Fibroblast of mammary gland (primary cell): ENCODE results near the gene GTF3C4.

ENCODE experiments used
- DNase-seq: peaks from one replicate; pipeline ENCODE4 v3.0.0-alpha.2; 2010; ENCODE audit warnings: low read depth
- H3K4me3 ChIP-seq: 2 replicates; pipeline ENCODE4 v1.5.1; 2011; ENCODE audit warnings: low read depth, mild to moderate bottlenecking, low read length, moderate library complexity; ENCODE audit not compliant: control insufficient read depth
- TF ChIP-seq, protein P1 (sequence below): conservative IDR thresholded peaks from 2 replicates; pipeline ENCODE4 v1.5.1; 2011; ENCODE audit warnings: low read depth, low read length, inconsistent platforms; ENCODE audit not compliant: control insufficient read depth, insufficient read depth

The GTF3C4 gene

DNA sequence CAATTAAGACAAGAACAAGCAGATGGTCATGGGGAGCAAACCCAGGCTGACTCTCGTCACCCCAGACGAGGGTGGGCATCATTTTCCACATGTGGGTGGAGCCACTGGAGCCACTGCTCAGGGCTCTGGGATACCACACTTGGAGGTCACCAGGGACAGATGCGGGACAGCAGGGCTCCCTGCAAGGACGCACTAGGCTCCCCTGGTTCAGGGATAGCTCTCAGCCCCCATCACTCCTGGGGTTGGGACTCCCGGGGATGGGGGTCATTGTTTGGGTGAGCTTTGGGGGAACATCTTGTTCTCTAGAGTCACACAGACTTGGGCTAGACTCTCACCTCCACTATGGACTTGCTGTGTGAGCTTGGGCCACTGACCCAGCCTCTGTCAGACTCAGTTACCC, 57.8 kb downstream of the GTF3C4 start:
- H3K4me3 ChIP-seq, result no peak overlapping the region
- TF ChIP-seq, protein P1, sequence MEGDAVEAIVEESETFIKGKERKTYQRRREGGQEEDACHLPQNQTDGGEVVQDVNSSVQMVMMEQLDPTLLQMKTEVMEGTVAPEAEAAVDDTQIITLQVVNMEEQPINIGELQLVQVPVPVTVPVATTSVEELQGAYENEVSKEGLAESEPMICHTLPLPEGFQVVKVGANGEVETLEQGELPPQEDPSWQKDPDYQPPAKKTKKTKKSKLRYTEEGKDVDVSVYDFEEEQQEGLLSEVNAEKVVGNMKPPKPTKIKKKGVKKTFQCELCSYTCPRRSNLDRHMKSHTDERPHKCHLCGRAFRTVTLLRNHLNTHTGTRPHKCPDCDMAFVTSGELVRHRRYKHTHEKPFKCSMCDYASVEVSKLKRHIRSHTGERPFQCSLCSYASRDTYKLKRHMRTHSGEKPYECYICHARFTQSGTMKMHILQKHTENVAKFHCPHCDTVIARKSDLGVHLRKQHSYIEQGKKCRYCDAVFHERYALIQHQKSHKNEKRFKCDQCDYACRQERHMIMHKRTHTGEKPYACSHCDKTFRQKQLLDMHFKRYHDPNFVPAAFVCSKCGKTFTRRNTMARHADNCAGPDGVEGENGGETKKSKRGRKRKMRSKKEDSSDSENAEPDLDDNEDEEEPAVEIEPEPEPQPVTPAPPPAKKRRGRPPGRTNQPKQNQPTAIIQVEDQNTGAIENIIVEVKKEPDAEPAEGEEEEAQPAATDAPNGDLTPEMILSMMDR, result no peak
- DNase-seq, result no peak

- TF ChIP-seq, protein P1, result no peak
- H3K4me3 ChIP-seq, result no peak overlapping the region
- no peak for DNase-seq
Observed at GRCh38 chr9:132728497-132728896, 58.2 kb downstream of the GTF3C4 start.

GRCh38 chr9:132729235-132729890, 59.1 kb downstream of the GTF3C4 start:
- no peak for DNase-seq
- H3K4me3 ChIP-seq, result no peak overlapping the region
- TF ChIP-seq, protein P1, result no peak

DNA sequence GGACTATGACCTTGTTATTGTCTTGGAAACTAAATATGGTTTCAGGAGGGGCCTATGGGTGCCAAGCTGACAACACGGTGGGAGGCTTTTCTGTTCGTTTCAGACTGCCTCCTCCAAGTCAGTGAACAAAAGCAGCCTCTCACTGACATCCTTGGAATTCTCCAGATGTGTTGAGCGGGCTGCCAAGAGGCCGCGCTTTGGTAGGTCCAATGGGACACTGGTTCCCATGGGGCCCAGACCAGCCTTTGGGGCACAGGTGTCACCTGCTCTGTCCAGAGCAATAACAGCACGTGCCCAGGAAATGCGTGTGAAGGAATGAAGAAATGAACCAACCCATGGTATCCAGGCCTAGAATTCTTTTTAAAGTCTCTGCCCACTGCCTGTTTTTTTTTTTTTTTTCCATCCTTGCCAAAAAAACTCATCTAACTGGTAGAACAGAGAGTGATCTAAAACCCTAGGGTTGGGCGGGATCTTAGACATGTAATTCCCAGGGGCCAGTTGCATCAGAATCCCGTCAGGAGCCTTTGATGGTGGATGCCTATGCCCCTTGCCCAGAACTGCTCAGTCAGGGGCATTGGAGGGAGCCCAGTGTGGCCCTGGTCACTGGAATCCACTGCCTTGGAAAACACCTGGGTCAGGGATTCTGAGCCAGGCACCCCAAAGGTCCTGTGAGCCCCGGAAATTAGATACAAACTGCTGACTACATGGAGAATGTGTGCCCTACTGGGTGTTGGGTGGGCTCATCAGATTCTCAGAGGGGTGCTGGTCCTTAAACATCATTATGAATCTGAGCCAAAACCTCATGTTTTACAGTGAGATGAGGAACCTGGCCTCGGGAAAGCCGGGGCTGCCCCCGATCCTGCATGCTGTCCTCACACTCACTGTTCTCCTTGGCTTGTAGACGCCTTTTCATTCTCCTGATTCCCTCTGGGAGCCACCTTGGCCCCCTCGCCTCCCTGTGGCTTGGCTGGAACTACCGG, 60.1 kb downstream of the GTF3C4 start:
- TF ChIP-seq, protein P1, result no peak
- no peak for DNase-seq
- no peak overlapping the region for H3K4me3 ChIP-seq

DNA sequence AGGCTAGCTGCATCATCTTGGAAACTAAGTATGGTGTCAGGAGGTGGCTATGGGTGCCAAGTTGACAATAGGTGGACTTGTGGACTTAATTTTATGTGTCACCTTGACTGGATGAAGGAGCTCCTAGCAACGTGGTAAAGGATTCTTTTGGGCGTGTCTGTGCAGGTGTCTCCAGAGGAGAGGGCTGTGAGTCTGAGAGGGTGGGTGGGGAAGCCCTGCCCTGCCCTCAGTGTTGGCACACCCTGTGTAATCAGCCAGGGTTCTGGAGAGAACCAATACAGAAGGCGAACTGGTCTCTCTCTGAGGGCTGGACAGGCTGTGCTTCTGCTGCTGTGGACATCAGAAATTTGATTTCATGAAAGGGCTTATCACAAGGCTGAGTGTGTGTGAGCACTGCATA, 61.0 kb downstream of the GTF3C4 start:
- TF ChIP-seq, protein P1, result no peak
- DNase-seq, result no peak
- H3K4me3 ChIP-seq, result no peak overlapping the region

- TF ChIP-seq, protein P1, result no peak
Observed at GRCh38 chr9:132732326-132733259, 62.3 kb downstream of the GTF3C4 start.

More at GRCh38 chr9:132732326-132733259, 62.3 kb downstream of the GTF3C4 start:
- DNase-seq, result no peak
- H3K4me3 ChIP-seq, result no peak overlapping the region
